DMS153 (cell line): ENCODE results near the gene UNCX.
"Not testable (repeated sequence)": the region's sequence is repeated elsewhere in the genome, so short reads cannot be mapped to it uniquely, and the experiment has no call there.

Experiments used
- DNase-seq: peaks from one replicate; lab custom pipeline; 2025; lab: John Stamatoyannopoulos, UW

UNCX gene

DNA sequence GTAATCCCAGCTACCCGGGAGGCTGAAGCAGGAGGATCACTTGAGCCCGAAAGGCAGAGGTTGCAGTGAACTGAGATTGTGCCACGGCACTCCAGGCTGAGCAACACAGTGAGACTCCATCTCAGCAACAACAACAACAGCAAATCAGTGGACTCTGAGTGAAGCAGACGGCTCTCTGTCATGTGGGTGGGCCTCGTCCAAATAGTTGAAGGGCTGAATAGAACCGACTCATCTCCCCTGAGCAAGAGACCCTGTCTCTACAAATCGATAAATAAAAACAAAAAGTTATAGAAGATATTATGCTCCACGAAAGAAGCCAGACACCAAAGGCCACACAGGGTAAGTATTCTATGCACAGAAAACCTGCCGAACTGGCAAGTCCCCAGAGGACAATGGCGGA lies 45.9 kb downstream of the UNCX start:
- no peak for DNase-seq

- DNase-seq, result no peak
These were observed 46.4 kb downstream of the UNCX start for GRCh38 chr7:1279041-1279440.

- DNase-seq, result not testable (repeated sequence)
These were observed 47.2 kb downstream of the UNCX start for GRCh38 chr7:1279895-1280294.

DNA sequence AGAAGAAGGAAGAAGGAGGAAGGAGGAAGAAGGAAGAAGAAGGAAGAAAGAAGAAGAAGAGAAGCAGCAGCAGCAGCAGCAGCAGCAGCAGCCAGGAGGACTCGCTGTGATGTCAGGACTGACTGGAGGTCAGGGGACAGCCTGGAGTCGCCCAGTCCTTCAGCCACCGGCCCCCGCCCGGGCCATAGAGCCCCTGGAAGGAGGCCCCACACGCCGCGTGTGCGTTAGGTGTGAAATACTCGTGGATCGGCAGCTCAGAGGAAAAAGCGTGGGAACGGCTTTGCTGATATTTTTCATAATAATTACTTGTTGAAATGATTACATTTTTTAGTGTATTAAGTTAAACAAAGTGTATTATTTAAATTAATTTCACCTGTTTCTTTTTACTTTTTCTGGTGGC lies 48.4 kb downstream of the UNCX start:
- DNase-seq, result no peak

- DNase-seq, result no peak
These were observed 50.0 kb downstream of the UNCX start for GRCh38 chr7:1282679-1283078.

DNA sequence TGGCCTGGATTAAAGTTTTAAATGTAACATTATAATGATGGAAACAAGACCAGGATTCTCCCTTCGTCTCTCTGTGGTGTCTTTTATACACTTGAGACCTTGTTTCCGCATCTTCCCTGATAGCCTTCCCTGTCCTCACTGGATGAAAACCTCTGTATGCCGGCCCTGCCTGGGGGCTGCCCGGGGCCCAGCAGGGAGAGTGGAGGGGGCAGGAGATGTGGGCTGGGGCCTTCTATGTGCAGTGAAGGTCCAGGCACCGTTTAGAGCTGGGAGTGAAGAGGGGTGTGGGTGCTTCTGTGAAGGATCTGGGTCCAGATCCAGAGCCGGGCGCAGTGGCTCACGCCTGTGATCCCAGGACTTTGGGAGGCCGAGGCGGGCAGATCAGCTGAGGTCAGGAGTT lies 50.7 kb downstream of the UNCX start:
- DNase-seq, result no peak

DNA sequence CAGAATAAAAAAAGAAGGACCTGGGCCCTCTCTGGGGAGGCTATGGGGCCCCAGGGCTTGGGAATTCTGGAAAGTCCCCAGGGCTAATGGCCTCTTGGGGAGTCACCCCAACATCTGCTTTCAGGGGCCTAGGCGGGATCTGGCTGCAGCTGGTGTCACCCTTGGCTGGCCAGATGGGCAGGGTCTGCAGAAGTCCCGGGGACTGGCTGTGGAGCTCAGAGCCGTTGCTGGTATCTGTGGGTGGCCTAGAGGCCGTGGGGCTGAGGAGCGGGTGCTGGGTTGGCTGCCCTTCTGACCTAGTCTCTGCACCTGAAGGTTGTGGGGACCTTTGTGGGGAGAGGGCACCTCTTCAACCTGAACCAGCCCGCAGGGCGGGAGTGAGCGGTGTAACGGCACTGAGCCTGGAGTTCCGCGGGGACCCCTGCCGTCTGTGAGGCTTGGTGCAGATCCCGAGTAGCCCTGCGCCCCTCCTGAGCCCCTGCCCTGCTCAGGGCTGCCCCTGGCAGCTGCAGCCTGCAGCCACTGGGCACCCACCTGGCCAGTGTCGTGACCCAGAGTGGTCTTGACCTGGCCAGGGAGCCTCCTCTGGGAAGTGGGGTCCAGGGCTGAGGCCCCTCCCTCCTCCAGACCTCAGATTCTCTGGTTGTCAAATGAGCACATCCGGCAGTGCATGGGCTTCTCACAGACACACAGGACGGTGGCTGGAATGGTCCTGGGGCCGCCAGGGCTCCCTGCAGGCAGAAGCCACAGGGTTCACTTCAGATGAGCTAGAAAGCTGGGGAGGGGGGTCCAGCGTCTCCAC lies 51.5 kb downstream of the UNCX start:
- no peak for DNase-seq

GRCh38 chr7:1284743-1285458 lies 52.2 kb downstream of the UNCX start:
- DNase-seq, result no peak

DNA sequence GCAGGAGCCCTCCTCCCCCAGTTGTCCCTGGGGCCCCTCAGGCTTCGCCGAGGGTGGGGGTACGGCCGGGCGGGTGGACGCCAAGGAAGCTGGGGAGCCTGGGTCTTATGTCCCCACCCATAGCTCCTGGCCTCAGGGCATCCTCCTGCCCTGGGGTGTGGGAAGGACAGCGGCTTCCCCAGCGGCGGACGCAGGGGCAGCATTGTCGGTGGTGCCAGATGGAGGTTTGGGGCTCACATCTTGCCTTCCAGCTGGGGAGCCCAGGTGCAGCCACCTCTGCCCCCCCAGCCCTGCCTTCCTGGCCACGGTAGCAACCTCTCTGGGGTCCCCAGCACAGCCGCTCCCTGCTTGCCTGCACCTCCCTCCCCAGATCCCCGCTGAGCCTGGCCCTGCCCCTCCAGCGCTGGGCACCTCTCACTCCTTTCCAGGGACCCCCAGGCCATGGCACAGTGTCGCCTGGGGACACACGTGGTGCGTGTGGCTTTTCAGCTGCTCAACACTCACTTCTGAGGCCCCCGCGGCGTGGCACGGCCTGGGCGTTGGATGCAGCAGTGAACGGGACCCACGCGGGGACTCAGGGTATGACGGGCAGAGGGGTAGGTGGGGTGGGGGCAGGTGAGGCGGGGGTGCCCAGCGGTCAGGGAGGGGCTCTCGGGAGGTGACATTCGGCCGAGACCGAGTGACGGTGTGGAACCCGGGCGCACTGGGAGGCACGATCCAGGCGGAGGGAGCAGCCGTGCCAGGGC lies 53.1 kb downstream of the UNCX start:
- no peak for DNase-seq
